ENCODE data around the gene PRKCE. TPM values are rescaled to one million over a fixed set of nuclear protein-coding genes. Genes with fewer than 3 reads are reported as not detected.

The PRKCE gene
- total RNA-seq, 1 experiment from 2014 or later, result 1.3 TPM

- H3K4me1 ChIP-seq (ENCODE audit: insufficient read depth, low read length), result no peaks in the 10 kb centered on the region
- H3K4ac ChIP-seq (ENCODE audit: low read depth, low read length), result no peak overlapping the region
- no peak overlapping the region for H2BK20ac ChIP-seq (ENCODE audit: low read depth, low read length, poor library complexity, severe bottlenecking)
- H4K8ac ChIP-seq (replicated peaks; ENCODE audit: insufficient read length, low read depth, low read length), result no peak overlapping the region
- no peaks in the 10 kb centered on the region for H3K79me2 ChIP-seq (ENCODE audit: insufficient read depth, low read length)
- no peak overlapping the region for H2AFZ ChIP-seq (ENCODE audit: low read length)
- H3K23ac ChIP-seq (ENCODE audit: insufficient read length, low read depth, low read length), result no peak overlapping the region
- no peak for DNase-seq
- no peak overlapping the region for H2BK15ac ChIP-seq (ENCODE audit: low read depth, low read length)
- H3K18ac ChIP-seq (ENCODE audit: insufficient read length, low read depth, low read length), result no peak overlapping the region
- no peaks in the 10 kb centered on the region for H3K27me3 ChIP-seq (ENCODE audit: insufficient read depth, low read length)
- H4K20me1 ChIP-seq (ENCODE audit: control insufficient read depth, insufficient read depth, insufficient read length), result no peaks in the 10 kb centered on the region
- Mint-ChIP-seq H3K4me3 (no peak overlapping the region), H3K27me3 (ENCODE audit: low read depth) (peaks cover 4% of the 10 kb centered on the region), H3K27ac (no peak overlapping the region), H3K36me3 (ENCODE audit: insufficient read depth in 1 of 3, low read depth in 3 of 3) (no peaks in the 10 kb centered on the region), H3K9me3 (no peaks in the 10 kb centered on the region), H3K4me1 (no peaks in the 10 kb centered on the region)
- H3K14ac ChIP-seq (ENCODE audit: insufficient read depth, low read length), result no peak overlapping the region
- no peak overlapping the region for H2BK5ac ChIP-seq (ENCODE audit: insufficient read length, low read length)
- no peak overlapping the region for H2AK5ac ChIP-seq (ENCODE audit: insufficient read length, low read length)
- H4K91ac ChIP-seq (ENCODE audit: insufficient read length, low read depth, low read length), result no peak overlapping the region
- H3K9ac ChIP-seq (ENCODE audit: extremely low read depth, insufficient read length, low read length), result no peak overlapping the region
- no peaks in the 10 kb centered on the region for H3K23me2 ChIP-seq (ENCODE audit: insufficient read length, low read depth, low read length, poor library complexity, severe bottlenecking)
- no peak overlapping the region for H3K4me2 ChIP-seq (ENCODE audit: insufficient read depth, insufficient read length, low read length)
- H3K56ac ChIP-seq (ENCODE audit: insufficient read length, low read depth, low read length), result no peak overlapping the region
- no peak overlapping the region for H2BK120ac ChIP-seq (ENCODE audit: low read depth, low read length, poor library complexity, severe bottlenecking)
- H3K27ac ChIP-seq (ENCODE audit: insufficient read length, low read depth, low read length), result no peak overlapping the region
- no peak for TF ChIP-seq CTCF (conservative IDR thresholded peaks at IDR 0.05)
- no peaks in the 10 kb centered on the region for H3K9me3 ChIP-seq (ENCODE audit: control insufficient read depth, low read depth, low read length)
- H3T11ph ChIP-seq (ENCODE audit: low read length), result no peak overlapping the region
- no peak overlapping the region for H4K5ac ChIP-seq (ENCODE audit: insufficient read length, low read depth, low read length)
- no peaks in the 10 kb centered on the region for H3K79me1 ChIP-seq (ENCODE audit: insufficient read depth, low read depth, low read length, poor library complexity, severe bottlenecking)
- H2BK12ac ChIP-seq (ENCODE audit: insufficient read length, low read depth, low read length), result no peak overlapping the region
Measured at GRCh38 chr2:46123013-46123412, 471.5 kb downstream of the PRKCE start.
